ENCODE measurements around the gene CCDC9B.

GRCh38 chr15:40389824-40390595, 49.3 kb upstream of the CCDC9B start:
- TF ChIP-seq CTCF (IDR thresholded peaks at IDR 0.05): no peak
- no peak for TF ChIP-seq POLR2A (IDR thresholded peaks at IDR 0.05)
- TF ChIP-seq EP300 (IDR thresholded peaks at IDR 0.05): no peak
